HepG2 (cell line): Measurements from ENCODE around the gene INTU. TPM values are rescaled to one million over a fixed set of nuclear protein-coding genes. Genes with fewer than 3 reads are reported as not detected.

Source experiments
- ATAC-seq: fragments of 200-7000 bp; cut with Tn5 transposase; 3 replicates; pipeline ENCODE4 v1.9.1; 2020; ENCODE audit warnings: mild to moderate bottlenecking, moderate library complexity
- BruUV-seq: library from RNA; stranded (reverse); fragments of 400-500 nt; replicated peaks from 2 replicates; lab custom pipeline; 2021; lab: Mats Ljungman, UMichigan
- CTCF ChIA-PET: fragments of 300-600 bp; formaldehyde crosslinking; extraction: SDS; loops from one replicate; lab custom pipeline; 2021; ENCODE audit warnings: low total read pairs, inconsistent platforms, low intra/inter-chr PET ratio; lab: Yijun Ruan, JAX
- POLR2A ChIA-PET: fragments of 350-600 bp; sonication (Branson Sonifier 250); formaldehyde crosslinking; loops from one replicate; lab custom pipeline; 2020; ENCODE audit warnings: antibody characterized with exemption, inconsistent platforms; lab: Yijun Ruan, JAX
- DNase-seq: peaks from one replicate; pipeline ENCODE4 v3.0.0-alpha.2; 2015; ENCODE audit warnings: low spot score
- FAIRE-seq: peaks from 3 replicates; lab custom pipeline; 2011; peaks lifted over from hg19 to GRCh38; lab: Jason Lieb, UNC
- H2AFZ ChIP-seq: one replicate; pipeline ENCODE4 v1.6.1; 2011; ENCODE audit warnings: low read length, inconsistent platforms
- H3K27ac ChIP-seq: fragments of 300-600 bp; 3 replicates; pipeline ENCODE4 v1.8.0; 2011; ENCODE audit warnings: mixed run types, mild to moderate bottlenecking, mixed read lengths, low read length, inconsistent platforms; ENCODE audit not compliant: insufficient read depth; ENCODE audit errors: extremely low read length
- H3K27me3 ChIP-seq, 2 experiments: fragments of 200-600 bp in 1 of 2; 2 replicates in 1 of 2; 3 replicates in 1 of 2; pipeline versions ENCODE4 v1.6.0 to v1.8.0; 2011; ENCODE audit warnings: low read length in 2 of 2, mild to moderate bottlenecking in 2 of 2, moderate library complexity in 2 of 2, inconsistent platforms in 1 of 2; ENCODE audit not compliant: insufficient read depth in 2 of 2, control insufficient read depth in 1 of 2
- H3K36me3 ChIP-seq, 2 experiments: fragments of 200-600 bp in 1 of 2; replicated peaks in 1 of 2; 2 replicates in 1 of 2; 3 replicates in 1 of 2; pipeline versions ENCODE4 v1.5.1 to v1.8.0; 2011; ENCODE audit warnings: low read length in 2 of 2, inconsistent platforms in 1 of 2; ENCODE audit not compliant: insufficient read depth in 2 of 2, control insufficient read depth in 1 of 2
- H3K4me1 ChIP-seq: 2 replicates; pipeline ENCODE4 v1.5.1; 2012; ENCODE audit warnings: low read length, inconsistent platforms; ENCODE audit not compliant: insufficient read depth
- H3K4me2 ChIP-seq: 2 replicates; pipeline ENCODE4 v1.6.0; 2011; ENCODE audit warnings: low read depth, low read length, inconsistent platforms
- H3K4me3 ChIP-seq, 3 experiments: fragments of 200-600 bp in 1 of 3; sonication (generic), shearing (Covaris generic) in 1 of 3; replicated peaks in 1 of 3; 2 replicates each; pipeline ENCODE4 v1.5.1; 2011 to 2016; ENCODE audit warnings: low read length in 3 of 3, inconsistent platforms in 2 of 3, low read depth in 2 of 3, mild to moderate bottlenecking in 2 of 3, control low read depth in 1 of 3, mixed read lengths in 1 of 3; ENCODE audit not compliant: insufficient read depth in 1 of 3
- H3K79me2 ChIP-seq: one replicate; pipeline ENCODE4 v1.6.1; 2011; ENCODE audit warnings: low read length, inconsistent platforms; ENCODE audit not compliant: insufficient read depth
- H3K9ac ChIP-seq: 2 replicates; pipeline ENCODE4 v1.6.0; 2011; ENCODE audit warnings: mild to moderate bottlenecking, low read depth, low read length, inconsistent platforms; ENCODE audit not compliant: insufficient read depth
- H3K9me3 ChIP-seq: 2 replicates; pipeline ENCODE4 v1.5.1; 2012; ENCODE audit warnings: mild to moderate bottlenecking, low read length
- H4K20me1 ChIP-seq: 2 replicates; pipeline ENCODE4 v1.6.0; 2011; ENCODE audit warnings: inconsistent platforms, mild to moderate bottlenecking, low read length, moderate library complexity; ENCODE audit not compliant: insufficient read depth
- CBX1 ChIP-seq: IDR thresholded peaks from one replicate; pipeline ENCODE4 v1.6.1; 2016; ENCODE audit warnings: antibody characterized with exemption, low read depth
- HNRNPUL1 ChIP-seq: fragments of 200-400 bp; formaldehyde crosslinking; IDR thresholded peaks from 2 replicates; pipeline ENCODE4 v1.6.1; 2017; ENCODE audit warnings: low read depth, mild to moderate bottlenecking, low read length, moderate library complexity
- KLF16 ChIP-seq, 2 experiments: sonication (generic) in 1 of 2; formaldehyde crosslinking in 1 of 2; IDR thresholded peaks; 2 replicates each; pipeline versions ENCODE4 v1.6.1 to v1.8.0; 2016 to 2023; ENCODE audit warnings: missing genetic modification reagents in 2 of 2, missing compliant biosample characterization in 1 of 2
- WGBS: methylation state at CpG from one replicate; pipeline ENCODE4 v1.1.6; 2017; ENCODE audit warnings: low lambda C conversion rate; 5-methylcytosine and 5-hydroxymethylcytosine counted together
- in situ Hi-C: cut with HindIII; loops from 2 replicates; pipeline ENCODE4 v1.10.0; 2017; ENCODE audit warnings: low pct_unique_long_range_greater_than_20kb; ENCODE audit not compliant: extremely low pct_ligation_motif_present
- intact Hi-C: fragments of 100-400 bp; cut with micrococcal nuclease; formaldehyde crosslinking; loops from one replicate; pipeline ENCODE4 v1.10.0; 2022; ENCODE audit not compliant: unreplicated experiment
- polyA plus RNA-seq, 8 experiments: library from polyadenylated mRNA; depleted of rRNA in 3 of 8; stranded (reverse) in 7 of 8; unstranded in 1 of 8; fragments of >200 nt; fragmentation: Illumina TruSeq in 4 of 8; extraction: Trizol in 4 of 8; gene quantifications; 2 replicates each; pipeline versions ENCODE4 v1.2.1 to v1.2.3, GENCODE V29; 2011 to 2016; ENCODE audit warnings: low read depth in 4 of 8, missing spikeins in 1 of 8, mixed read lengths in 1 of 8; ENCODE audit not compliant: insufficient read depth in 1 of 8
- total RNA-seq, 5 experiments: library from RNA; depleted of rRNA; stranded (reverse); fragments of >200 nt; fragmentation: Illumina TruSeq; extraction: Trizol; gene quantifications; 2 replicates each; pipeline ENCODE4 v1.2.3, GENCODE V29; 2016; ENCODE audit warnings: low read depth in 1 of 5

Gene INTU
- total and polyA plus RNA-seq, 2 of the 13 experiments (the other 11 are each of a cell fraction or from before 2014, with no cell fraction given) = 5.3 to 6.2 TPM

DNA sequence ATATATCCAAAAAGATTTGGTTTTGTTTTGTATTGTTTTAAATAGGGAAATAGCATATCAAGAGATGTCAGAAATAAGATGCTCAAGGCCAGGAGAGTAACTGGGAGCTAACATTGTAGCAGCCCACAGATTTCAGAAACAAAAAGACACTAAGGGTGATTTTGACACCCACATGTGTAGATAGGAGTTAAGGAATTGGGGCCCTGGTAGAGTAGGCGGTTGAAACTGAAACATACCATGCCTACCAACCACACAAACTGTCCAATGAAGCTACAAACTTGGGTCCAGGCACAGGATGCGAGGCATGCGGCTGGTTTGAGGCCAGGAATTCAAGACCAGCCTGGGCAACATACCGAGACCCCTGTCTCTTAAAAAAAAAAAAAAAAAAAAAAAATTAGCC, 143.1 kb downstream of the INTU start:
- Histone ChIP-seq H3K27me3 (no peaks in the 10 kb centered on the region), H3K4me1 (peaks cover 21% of the 10 kb centered on the region), H3K9ac (no peak overlapping the region), H4K20me1 (no peaks in the 10 kb centered on the region), H2AFZ (no peak overlapping the region), H3K4me2 (no peak overlapping the region), H3K79me2 (no peaks in the 10 kb centered on the region), H3K4me3 (no peak overlapping the region), H3K36me3 (no peaks in the 10 kb centered on the region), H3K9me3 (no peaks in the 10 kb centered on the region), H3K27ac (no peak overlapping the region)
- ChIA-PET POLR2A (no interaction called here), CTCF (no interaction called here)
- in situ Hi-C loops (no loop called here), intact Hi-C loops (loop anchor here (5.0 kb wide), 1 partner anchor 154 kb away; no protein-coding TSS in a partner anchor)
- no peak for ATAC-seq
- no peak for FAIRE-seq
- BruUV-seq = no TSS peak
- TF ChIP-seq KLF16 (CRISPR knock-in tag; IDR thresholded peaks at IDR 0.05) (no peak), HNRNPUL1 (no peak), CBX1 (no peak)
- no peak for DNase-seq
- WGBS = 62% methylated on average over 4 of the region's 4 CpGs

Other genes starting within 250 kb of the INTU start
- 0.04 TPM in 1 of 2 replicates, not detected in the other for gene SLC25A31, start 97.4 kb downstream of the INTU start, total RNA-seq (2016; rRNA removed; fragmentation: Illumina TruSeq; extraction: Trizol)
- not detected in 2 replicates for gene SLC25A31, start 97.4 kb downstream of the INTU start, polyA plus RNA-seq (2011; rRNA removed)
- gene HSPA4L, start 149.4 kb downstream of the INTU start, total RNA-seq (2016; rRNA removed; fragmentation: Illumina TruSeq; extraction: Trizol) = 31.5 and 61.8 TPM in 2 replicates
- gene HSPA4L, start 149.4 kb downstream of the INTU start, polyA plus RNA-seq (2011; rRNA removed) = 2.7 and 3.7 TPM in 2 replicates
- gene PLK4, start 247.9 kb downstream of the INTU start, total RNA-seq (2016; rRNA removed; fragmentation: Illumina TruSeq; extraction: Trizol) = 46.1 and 52.4 TPM in 2 replicates
- 11.1 and 22.4 TPM in 2 replicates for gene PLK4, start 247.9 kb downstream of the INTU start, polyA plus RNA-seq (2011; rRNA removed)